HCT116 (cell line): ENCODE data around the gene SNAPC4. TPM values are rescaled to one million over a fixed set of nuclear protein-coding genes. Genes with fewer than 3 reads are reported as not detected.

Source experiments
- ATAC-seq: fragments of 200-7000 bp; cut with Tn5 transposase; 2 replicates; pipeline ENCODE4 v1.9.1; 2020; ENCODE audit warnings: mild to moderate bottlenecking, moderate library complexity
- BruUV-seq: library from RNA; stranded (reverse); fragments of 400-500 nt; replicated peaks from 2 replicates; lab custom pipeline; 2021; lab: Mats Ljungman, UMichigan
- CTCF ChIA-PET: fragments of 300-600 bp; sonication (Branson Sonifier 250); formaldehyde crosslinking; loops from one replicate; lab custom pipeline; 2021; ENCODE audit warnings: antibody characterized with exemption; lab: Charles Lee
- POLR2A ChIA-PET: fragments of 300-600, 350-600 bp; sonication (Branson Sonifier 250); formaldehyde crosslinking; loops from one replicate; lab custom pipeline; 2021; ENCODE audit warnings: antibody characterized with exemption; lab: Charles Lee
- RAD21 ChIA-PET, 2 experiments: fragments of 300-600 bp; sonication (Branson Sonifier 250); formaldehyde crosslinking; loops; one replicate each; lab custom pipeline; 2023; ENCODE audit warnings: low total read pairs in 2 of 2; ENCODE audit not compliant: uncharacterized antibody in 2 of 2, unreplicated experiment in 2 of 2, low non-redundant PET in 1 of 2; lab: Charles Lee
- DNase-seq: peaks from one replicate; pipeline ENCODE4 v3.0.0-alpha.2; 2010; ENCODE audit warnings: low read depth, low spot score
- H2AFZ ChIP-seq: fragments of 200-600 bp; shearing (Covaris generic), sonication (generic); 2 replicates; pipeline ENCODE4 v1.6.1; 2017; ENCODE audit warnings: low read depth, mixed run types, mixed read lengths, antibody characterized with exemption, low read length; ENCODE audit not compliant: poor library complexity, severe bottlenecking
- H3K27ac ChIP-seq: 2 replicates; pipeline ENCODE4 v1.5.1; 2012; ENCODE audit warnings: low read depth, low read length
- H3K27me3 ChIP-seq: fragments of 200-600 bp; sonication (generic); 2 replicates; pipeline ENCODE4 v1.6.1; 2016; ENCODE audit warnings: mixed run types, low read length, mixed read lengths; ENCODE audit not compliant: insufficient read depth
- H3K36me3 ChIP-seq, 2 experiments: fragments of 200-500 bp in 1 of 2; fragments of 200-600 bp in 1 of 2; sonication (Bioruptor generic) in 1 of 2; sonication (generic) in 1 of 2; 2 replicates each; pipeline versions ENCODE4 v1.5.1 to v1.6.1; 2014 to 2016; ENCODE audit warnings: low read length in 2 of 2, inconsistent platforms in 1 of 2, mixed read lengths in 1 of 2, mixed run types in 1 of 2; ENCODE audit not compliant: insufficient read depth in 2 of 2, control insufficient read depth in 1 of 2
- H3K4me1 ChIP-seq, 2 experiments: fragments of 200-600 bp in 1 of 2; sonication (generic) in 1 of 2; 2 replicates each; pipeline versions ENCODE4 v1.5.1 to v1.6.1; 2012 to 2017; ENCODE audit warnings: low read length in 2 of 2, inconsistent platforms in 1 of 2, mild to moderate bottlenecking in 1 of 2, mixed read lengths in 1 of 2, mixed run types in 1 of 2, moderate library complexity in 1 of 2; ENCODE audit not compliant: insufficient read depth in 2 of 2, control insufficient read depth in 1 of 2
- H3K4me2 ChIP-seq: fragments of 200-600 bp; sonication (generic); 2 replicates; pipeline ENCODE4 v1.6.1; 2017; ENCODE audit warnings: mixed run types, low read length, mixed read lengths
- H3K4me3 ChIP-seq, 2 experiments: fragments of 200-600 bp in 1 of 2; sonication (generic) in 1 of 2; replicated peaks in 1 of 2; 2 replicates each; pipeline ENCODE4 v1.5.1; 2011 to 2016; ENCODE audit warnings: low read length in 2 of 2, control low read depth in 1 of 2, low read depth in 1 of 2, mild to moderate bottlenecking in 1 of 2, mixed read lengths in 1 of 2, mixed run types in 1 of 2
- H3K79me2 ChIP-seq: fragments of 200-600 bp; sonication (generic); 2 replicates; pipeline ENCODE4 v1.6.1; 2017; ENCODE audit warnings: mild to moderate bottlenecking, mixed run types, low read length, moderate library complexity, mixed read lengths; ENCODE audit not compliant: insufficient read depth
- H3K9ac ChIP-seq: fragments of 200-600 bp; sonication (generic); 2 replicates; pipeline ENCODE4 v1.6.1; 2016; ENCODE audit warnings: low read length, mixed read lengths
- H3K9me2 ChIP-seq: fragments of 200-600 bp; sonication (generic), shearing (Covaris generic); 2 replicates; pipeline ENCODE4 v1.6.1; 2017; ENCODE audit warnings: mixed run types, mild to moderate bottlenecking, moderate library complexity; ENCODE audit not compliant: insufficient read depth
- H3K9me3 ChIP-seq, 2 experiments: fragments of 200-500 bp in 1 of 2; fragments of 200-600 bp in 1 of 2; sonication (Bioruptor generic) in 1 of 2; sonication (generic) in 1 of 2; 2 replicates each; pipeline ENCODE4 v1.6.1; 2014 to 2017; ENCODE audit warnings: low read length in 2 of 2, mixed read lengths in 2 of 2, inconsistent platforms in 1 of 2, low read depth in 1 of 2, mild to moderate bottlenecking in 1 of 2, mixed run types in 1 of 2, moderate library complexity in 1 of 2; ENCODE audit not compliant: control insufficient read depth in 1 of 2, insufficient read depth in 1 of 2
- H4K20me1 ChIP-seq: fragments of 200-600 bp; sonication (generic), shearing (Covaris generic); 2 replicates; pipeline ENCODE4 v1.6.1; 2017; ENCODE audit warnings: mixed run types, mild to moderate bottlenecking, moderate library complexity; ENCODE audit not compliant: insufficient read depth
- ATF3 ChIP-seq: IDR thresholded peaks from 2 replicates; pipeline ENCODE4 v1.6.1; 2012
- CTCF ChIP-seq, 3 experiments: fragments of 200-600 bp in 1 of 3; sonication (generic) in 1 of 3; IDR thresholded peaks in 2 of 3; conservative IDR thresholded peaks in 1 of 3; 2 replicates each; pipeline ENCODE4 v1.5.1; 2012 to 2017; ENCODE audit warnings: low read depth in 2 of 3, low read length in 2 of 3, antibody characterized with exemption in 1 of 3, borderline replicate concordance in 1 of 3, control low read depth in 1 of 3, mild to moderate bottlenecking in 1 of 3, mixed read lengths in 1 of 3, mixed run types in 1 of 3, moderate library complexity in 1 of 3; ENCODE audit not compliant: insufficient read depth in 1 of 3
- EGR1 ChIP-seq: IDR thresholded peaks from 2 replicates; pipeline ENCODE4 v1.6.1; 2012; ENCODE audit warnings: low read depth
- ELF1 ChIP-seq: IDR thresholded peaks from 2 replicates; pipeline ENCODE4 v1.6.1; 2012; ENCODE audit warnings: low read depth, borderline replicate concordance
- EZH2 ChIP-seq: fragments of 200-600 bp; sonication (generic); IDR thresholded peaks from 2 replicates; pipeline ENCODE4 v1.6.1; 2017; ENCODE audit warnings: antibody characterized with exemption, mixed run types
- EZH2phosphoT487 ChIP-seq: fragments of 200-600 bp; IDR thresholded peaks from 2 replicates; pipeline ENCODE4 v1.6.1; 2018; ENCODE audit warnings: antibody characterized with exemption, borderline replicate concordance
- JUND ChIP-seq: IDR thresholded peaks from 2 replicates; pipeline ENCODE4 v1.6.1; 2012
- POLR2AphosphoS5 ChIP-seq: IDR thresholded peaks from 2 replicates; pipeline ENCODE4 v1.6.1; 2011; ENCODE audit warnings: mild to moderate bottlenecking, low read depth, low read length, moderate library complexity
- RAD21 ChIP-seq: IDR thresholded peaks from 2 replicates; pipeline ENCODE4 v1.6.1; 2012; ENCODE audit warnings: low read depth, mild to moderate bottlenecking
- REST ChIP-seq: IDR thresholded peaks from 2 replicates; pipeline ENCODE4 v1.6.1; 2012; ENCODE audit warnings: low read depth
- TCF7L2 ChIP-seq: IDR thresholded peaks from 2 replicates; pipeline ENCODE4 v1.7.0; 2011; ENCODE audit warnings: borderline replicate concordance, inconsistent platforms; ENCODE audit not compliant: insufficient read depth, insufficient read length; ENCODE audit errors: extremely low read depth
- YY1 ChIP-seq: IDR thresholded peaks from 2 replicates; pipeline ENCODE4 v1.6.1; 2011; ENCODE audit warnings: low read length, low read depth, moderate library complexity, mild to moderate bottlenecking; ENCODE audit not compliant: insufficient replicate concordance; ENCODE audit errors: extremely low read depth
- ZBTB33 ChIP-seq: IDR thresholded peaks from 2 replicates; pipeline ENCODE4 v1.6.1; 2011; ENCODE audit warnings: mild to moderate bottlenecking, low read length, moderate library complexity; ENCODE audit not compliant: insufficient replicate concordance; ENCODE audit errors: extremely low read depth
- ZFX ChIP-seq: fragments of 450-650 bp; IDR thresholded peaks from 2 replicates; pipeline ENCODE4 v1.6.1; 2017
- ZNF274 ChIP-seq: fragments of 200-500 bp; sonication (Bioruptor generic); IDR thresholded peaks from 2 replicates; pipeline ENCODE4 v1.6.1; 2014; ENCODE audit warnings: mild to moderate bottlenecking, low read depth, low read length, inconsistent platforms
- intact Hi-C: fragments of 100-400 bp; cut with micrococcal nuclease; formaldehyde crosslinking; loops from 2 replicates; pipeline ENCODE4 v1.10.0; 2022
- total RNA-seq: library from RNA; stranded (reverse); gene quantifications from one replicate; pipeline ENCODE4 v1.2.1, GENCODE V29; 2021; ENCODE audit not compliant: unreplicated experiment

SNAPC4 gene
- total RNA-seq, 1 experiment from 2014 or later, result 20.4 TPM

- H3K9me3 ChIP-seq, result no peaks in the 10 kb centered on the region
- no peak overlapping the region for H2AFZ ChIP-seq
- no peaks in the 10 kb centered on the region for H3K27me3 ChIP-seq
- TF ChIP-seq EZH2 (no peak), JUND (no peak), ATF3 (no peak), POLR2AphosphoS5 (no peak), ZBTB33 (no peak), TCF7L2 (no peak), ZNF274 (no peak), RAD21 (no peak), ELF1 (no peak), REST (no peak), EZH2phosphoT487 (no peak), EGR1 (no peak), YY1 (no peak), CTCF (IDR thresholded peaks at IDR 0.05 in 2 of 3, conservative IDR thresholded peaks at IDR 0.05 in 1 of 3; ENCODE audit: borderline replicate concordance in 1 of 3, insufficient read depth in 1 of 3, low read depth in 2 of 3, low read length in 2 of 3) (no peak), ZFX (no peak)
- intact Hi-C loops, result no loop called here
- no peaks in the 10 kb centered on the region for H4K20me1 ChIP-seq
- H3K4me2 ChIP-seq, result no peak overlapping the region
- no peaks in the 10 kb centered on the region for H3K4me1 ChIP-seq
- peaks cover 56 to 78% of the 10 kb centered on the region in 2 experiments for H3K36me3 ChIP-seq
- ChIA-PET POLR2A (no interaction called here), RAD21 (no interaction called here), CTCF (no interaction called here)
- H3K9me2 ChIP-seq, result no peaks in the 10 kb centered on the region
- ATAC-seq, result no peak
- H3K9ac ChIP-seq, result no peak overlapping the region
- no peak for DNase-seq
- no peak overlapping the region for H3K27ac ChIP-seq
- peaks cover 35% of the 10 kb centered on the region for H3K79me2 ChIP-seq
- no peak overlapping the region for H3K4me3 ChIP-seq
- BruUV-seq, result no TSS peak
Measured at GRCh38 chr9:136418182-136419091, 18.5 kb upstream of the SNAPC4 start.
